Peyer's patch (tissue), 4 donors: Measurements from ENCODE around the gene ANXA5. TPM values are rescaled to one million over a fixed set of nuclear protein-coding genes. Genes with fewer than 3 reads are reported as not detected.

ENCODE experiments used
- DNase-seq, 3 donors: peaks; one replicate each; pipeline ENCODE4 v3.0.0-alpha.2; 2017 to 2019
- H3K27ac ChIP-seq, 4 donors: fragments of 200-600 bp; sonication (generic); one replicate each; pipeline ENCODE4 v1.5.1; 2016 to 2019
- H3K27me3 ChIP-seq, 2 donors: fragments of 200-600 bp; sonication (generic); one replicate each; pipeline ENCODE4 v1.5.1; 2019
- H3K36me3 ChIP-seq, 3 donors: fragments of 200-600 bp; sonication (generic); one replicate each; pipeline ENCODE4 v1.5.1; 2016 to 2019
- H3K4me1 ChIP-seq, 4 donors: fragments of 200-600 bp; sonication (generic); one replicate each; pipeline ENCODE4 v1.5.1; 2016 to 2019
- H3K4me3 ChIP-seq, 4 donors: fragments of 200-600 bp; sonication (generic); 1 replicate in 3 of 4; 2 replicates in 1 of 4; pipeline ENCODE4 v1.5.1; 2016 to 2019; ENCODE audit warnings: mild to moderate bottlenecking in 1 of 4
- H3K9me3 ChIP-seq, 4 donors: fragments of 200-600 bp; sonication (generic); one replicate each; pipeline ENCODE4 v1.5.1; 2016 to 2019; ENCODE audit warnings: mild to moderate bottlenecking in 1 of 4
- POLR2A ChIP-seq, 2 donors: fragments of 450-650 bp; IDR thresholded peaks; one replicate each; pipeline ENCODE4 v1.5.1; 2017; ENCODE audit warnings: antibody characterized with exemption in 2 of 2, mild to moderate bottlenecking in 2 of 2, moderate library complexity in 2 of 2
- total RNA-seq, 4 donors: library from RNA; depleted of rRNA; stranded (reverse); fragments of >200 nt; gene quantifications; one replicate each; pipeline ENCODE4 v1.1.0, GENCODE V29; 2016
- TF ChIP-seq, protein P1 (sequence below), 6 experiments: fragments of 450-650 bp in 4 of 6; fragments of 200-600 bp in 2 of 6; sonication (generic) in 1 of 6; IDR thresholded peaks; one replicate each; pipeline ENCODE4 v1.5.1; 2017 to 2019; ENCODE audit warnings: antibody characterized with exemption in 6 of 6, mild to moderate bottlenecking in 3 of 6, moderate library complexity in 1 of 6

Gene ANXA5
- total RNA-seq, 4 donors from 2014 or later = 39.1 to 188 (median 49.4) TPM

DNA sequence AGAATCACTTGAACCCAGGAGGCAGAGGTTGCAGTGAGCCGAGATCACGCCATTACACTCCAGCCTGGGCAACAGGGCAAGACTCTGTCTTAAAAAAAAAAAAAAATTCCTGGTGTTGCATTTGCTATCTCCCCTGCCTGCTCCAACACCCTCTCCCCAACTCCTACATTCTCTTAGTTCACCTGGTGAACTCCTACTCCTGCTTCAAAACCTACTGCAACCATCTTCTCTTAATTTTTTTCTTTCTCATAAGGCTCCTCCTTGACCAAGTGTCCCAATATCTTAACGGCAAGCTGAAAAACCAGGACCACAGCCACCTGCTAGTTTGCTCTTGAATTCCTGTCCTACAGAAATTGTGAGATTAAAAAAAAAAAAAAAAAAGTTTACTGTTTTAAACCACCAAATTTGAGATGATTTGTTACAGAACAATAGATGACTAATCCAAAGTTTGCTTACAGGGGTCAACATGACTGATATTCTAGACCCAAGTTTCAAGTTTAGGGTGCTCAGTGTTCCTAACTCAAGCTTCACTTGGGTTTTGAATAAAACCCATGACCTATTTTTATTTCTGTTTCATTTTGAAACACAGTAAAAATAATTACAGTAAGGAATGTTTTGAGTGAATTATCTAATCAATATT is 13.1 kb upstream of the ANXA5 start:
- TF ChIP-seq, protein P1, sequence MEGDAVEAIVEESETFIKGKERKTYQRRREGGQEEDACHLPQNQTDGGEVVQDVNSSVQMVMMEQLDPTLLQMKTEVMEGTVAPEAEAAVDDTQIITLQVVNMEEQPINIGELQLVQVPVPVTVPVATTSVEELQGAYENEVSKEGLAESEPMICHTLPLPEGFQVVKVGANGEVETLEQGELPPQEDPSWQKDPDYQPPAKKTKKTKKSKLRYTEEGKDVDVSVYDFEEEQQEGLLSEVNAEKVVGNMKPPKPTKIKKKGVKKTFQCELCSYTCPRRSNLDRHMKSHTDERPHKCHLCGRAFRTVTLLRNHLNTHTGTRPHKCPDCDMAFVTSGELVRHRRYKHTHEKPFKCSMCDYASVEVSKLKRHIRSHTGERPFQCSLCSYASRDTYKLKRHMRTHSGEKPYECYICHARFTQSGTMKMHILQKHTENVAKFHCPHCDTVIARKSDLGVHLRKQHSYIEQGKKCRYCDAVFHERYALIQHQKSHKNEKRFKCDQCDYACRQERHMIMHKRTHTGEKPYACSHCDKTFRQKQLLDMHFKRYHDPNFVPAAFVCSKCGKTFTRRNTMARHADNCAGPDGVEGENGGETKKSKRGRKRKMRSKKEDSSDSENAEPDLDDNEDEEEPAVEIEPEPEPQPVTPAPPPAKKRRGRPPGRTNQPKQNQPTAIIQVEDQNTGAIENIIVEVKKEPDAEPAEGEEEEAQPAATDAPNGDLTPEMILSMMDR (IDR thresholded peaks at IDR 0.05) = no peak
- no peak for TF ChIP-seq POLR2A (IDR thresholded peaks at IDR 0.05)
- Histone ChIP-seq H3K27me3 (no peaks in the 10 kb centered on the region), H3K36me3 (no peaks in the 10 kb centered on the region), H3K27ac (no peak overlapping the region), H3K4me1 (no peaks in the 10 kb centered on the region), H3K9me3 (no peaks in the 10 kb centered on the region), H3K4me3 (no peak overlapping the region)
- DNase-seq = no peak

DNA sequence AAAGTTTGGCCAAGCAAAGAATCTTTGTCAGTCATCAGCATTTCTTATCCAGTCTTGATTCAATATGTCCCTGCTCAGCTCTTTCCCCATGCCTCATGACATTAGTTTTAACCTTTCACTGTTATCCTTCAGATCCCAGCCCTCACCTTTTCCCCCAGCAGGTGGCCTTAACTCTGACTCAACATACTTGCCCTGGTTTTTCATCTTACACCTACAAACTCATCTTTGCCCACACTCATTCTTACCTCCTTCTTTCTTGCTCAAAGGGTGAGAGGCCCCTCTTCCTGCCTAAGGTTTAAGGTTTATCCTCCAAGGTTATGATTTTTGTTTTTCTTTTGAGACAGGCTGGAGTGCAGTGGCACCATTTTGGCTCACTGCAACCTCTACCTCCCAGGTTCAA is 10.6 kb upstream of the ANXA5 start:
- Histone ChIP-seq H3K9me3 (no peaks in the 10 kb centered on the region), H3K27ac (no peak overlapping the region), H3K4me3 (no peak overlapping the region), H3K36me3 (no peaks in the 10 kb centered on the region), H3K4me1 (no peaks in the 10 kb centered on the region), H3K27me3 (no peaks in the 10 kb centered on the region)
- no peak for TF ChIP-seq POLR2A (IDR thresholded peaks at IDR 0.05)
- TF ChIP-seq, protein P1 (IDR thresholded peaks at IDR 0.05) = no peak
- DNase-seq = no peak

DNA sequence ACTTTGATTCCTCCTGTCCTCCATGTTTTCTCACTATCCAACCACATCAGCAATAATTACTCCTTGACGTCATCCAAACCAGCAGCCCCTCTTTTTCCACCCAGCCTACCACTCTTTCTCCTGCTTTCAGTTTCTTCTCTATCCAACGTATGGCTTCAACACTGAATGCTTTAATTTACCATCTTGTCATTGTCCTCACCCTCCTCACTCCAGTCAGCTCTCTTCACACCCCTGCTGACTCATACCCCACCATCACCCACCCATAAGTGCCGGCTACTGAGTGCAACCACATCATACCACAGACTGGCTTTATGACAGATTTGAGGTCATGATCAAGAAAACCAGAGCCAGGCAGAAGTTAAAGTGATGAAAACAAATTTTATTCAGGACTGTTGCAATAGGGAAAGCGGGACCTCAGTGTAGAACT is 9.8 kb upstream of the ANXA5 start:
- no peaks in the 10 kb centered on the region for H3K4me1 ChIP-seq
- TF ChIP-seq POLR2A (IDR thresholded peaks at IDR 0.05) = no peak
- TF ChIP-seq, protein P1 (IDR thresholded peaks at IDR 0.05) = no peak
- no peaks in the 10 kb centered on the region for H3K9me3 ChIP-seq
- no peak overlapping the region for H3K27ac ChIP-seq
- H3K4me3 ChIP-seq = no peak overlapping the region
- H3K36me3 ChIP-seq = no peaks in the 10 kb centered on the region
- DNase-seq = no peak
- no peaks in the 10 kb centered on the region for H3K27me3 ChIP-seq

DNA sequence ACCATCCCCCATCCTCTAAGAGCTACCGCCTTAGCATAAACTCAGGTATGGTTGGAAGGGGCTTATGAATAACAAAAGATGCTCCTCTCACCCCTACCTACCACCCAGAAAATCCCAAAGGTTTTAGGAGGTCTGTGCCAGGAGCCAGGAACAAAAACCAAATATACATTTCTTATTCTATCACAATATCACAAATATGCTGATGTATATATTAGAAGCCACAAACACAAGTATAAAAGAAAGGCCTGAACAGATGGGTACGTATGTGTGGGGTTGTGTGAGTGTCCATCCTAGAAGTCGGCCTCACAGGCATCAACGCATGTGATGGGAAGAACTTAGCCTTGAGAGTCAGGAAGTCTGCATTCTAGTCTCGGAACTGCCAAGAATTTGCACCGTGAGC is 8.7 kb upstream of the ANXA5 start:
- no peak for DNase-seq
- Histone ChIP-seq H3K27ac (no peak overlapping the region), H3K4me1 (no peaks in the 10 kb centered on the region), H3K4me3 (no peak overlapping the region), H3K27me3 (no peaks in the 10 kb centered on the region), H3K36me3 (no peaks in the 10 kb centered on the region), H3K9me3 (no peaks in the 10 kb centered on the region)
- no peak for TF ChIP-seq POLR2A (IDR thresholded peaks at IDR 0.05)
- TF ChIP-seq, protein P1 (IDR thresholded peaks at IDR 0.05) = no peak

DNA sequence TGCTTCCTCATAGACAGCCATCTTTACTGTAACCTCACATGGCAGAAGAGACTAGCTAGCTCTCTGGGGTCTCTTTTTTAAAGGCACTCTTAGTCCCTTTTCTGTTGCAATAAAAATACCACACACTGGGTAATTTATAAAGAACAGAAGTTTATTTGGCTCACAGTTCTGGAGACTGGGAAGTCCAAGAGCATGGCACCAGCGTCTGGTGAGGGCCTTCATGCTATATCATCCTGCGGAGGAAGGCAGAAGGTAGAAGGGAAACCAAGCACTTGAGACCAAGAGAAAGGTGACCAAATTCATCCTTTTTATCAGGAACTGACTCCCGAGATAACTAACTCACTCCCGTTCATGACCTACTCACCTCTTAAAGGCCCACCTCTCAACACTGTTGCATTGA is 5.4 kb upstream of the ANXA5 start:
- Histone ChIP-seq H3K4me1 (peaks cover 0 to 5% (median 0%) of the 10 kb centered on the region in 4 donors), H3K9me3 (no peaks in the 10 kb centered on the region), H3K27ac (no peak overlapping the region), H3K4me3 (no peak overlapping the region), H3K36me3 (no peaks in the 10 kb centered on the region), H3K27me3 (no peaks in the 10 kb centered on the region)
- TF ChIP-seq, protein P1 (IDR thresholded peaks at IDR 0.05) = no peak
- TF ChIP-seq POLR2A (IDR thresholded peaks at IDR 0.05) = no peak
- no peak for DNase-seq

DNA sequence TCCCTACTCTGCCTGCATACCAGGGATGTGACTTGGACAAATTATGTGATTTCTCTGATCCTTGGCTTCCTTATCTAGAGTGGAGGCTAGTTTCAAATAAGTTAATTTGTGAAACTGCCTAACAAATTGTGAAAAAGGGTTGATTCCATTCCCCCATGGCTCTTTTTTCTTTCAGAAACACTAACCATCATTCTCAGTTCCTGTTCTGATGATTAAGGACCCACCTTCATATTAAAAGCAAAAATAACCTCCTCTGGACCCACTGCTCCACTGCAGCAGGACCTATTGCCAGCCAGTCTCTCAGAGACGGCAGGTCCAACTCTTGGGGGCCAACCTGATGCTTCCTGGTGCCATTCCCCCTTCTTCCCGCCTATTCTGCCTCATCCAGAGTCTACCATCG is 4.5 kb upstream of the ANXA5 start:
- Histone ChIP-seq H3K9me3 (no peaks in the 10 kb centered on the region), H3K4me1 (peaks cover 0 to 5% (median 0%) of the 10 kb centered on the region in 4 donors), H3K27me3 (no peaks in the 10 kb centered on the region), H3K27ac (no peak overlapping the region), H3K4me3 (no peak overlapping the region), H3K36me3 (no peaks in the 10 kb centered on the region)
- DNase-seq = no peak
- TF ChIP-seq, protein P1 (IDR thresholded peaks at IDR 0.05) = no peak
- no peak for TF ChIP-seq POLR2A (IDR thresholded peaks at IDR 0.05)
